ENCODE measurements around the gene GAPVD1. TPM values are rescaled to one million over a fixed set of nuclear protein-coding genes. Genes with fewer than 3 reads are reported as not detected.

GAPVD1 gene
- total RNA-seq, 1 donor from 2014 or later: 43.5 TPM

GRCh38 chr9:125346080-125346732, 84.6 kb downstream of the GAPVD1 start:
- peaks cover 15% of the 10 kb centered on the region for H3K36me3 ChIP-seq
- H3K4me3 ChIP-seq: no peak overlapping the region
- no peaks in the 10 kb centered on the region for H4K20me1 ChIP-seq (ENCODE audit: low read depth)
- H3K79me2 ChIP-seq (ENCODE audit: low read depth): no peaks in the 10 kb centered on the region
- Mint-ChIP-seq H3K4me1 (peaks cover 39% of the 10 kb centered on the region), H3K9me3 (peaks cover 8% of the 10 kb centered on the region), H3K27me3 (ENCODE audit: insufficient read depth, low read depth) (peaks cover 2% of the 10 kb centered on the region), H3K4me3 (no peak overlapping the region), H3K27ac (no peak overlapping the region), H3K36me3 (peaks cover 53% of the 10 kb centered on the region)
- no peak for DNase-seq (ENCODE audit: low spot score)
- no peak overlapping the region for H2AFZ ChIP-seq (replicated peaks)
- H3F3A ChIP-seq (ENCODE audit: low read depth): peaks cover 28% of the 10 kb centered on the region
- no peak overlapping the region for H3K9ac ChIP-seq
- H3K4me1 ChIP-seq: peaks cover 29% of the 10 kb centered on the region
- no peak overlapping the region for H3K4me2 ChIP-seq
- no peaks in the 10 kb centered on the region for H3K9me3 ChIP-seq (ENCODE audit: low read depth)
- no peaks in the 10 kb centered on the region for H3K27me3 ChIP-seq
- TF ChIP-seq EZH2 (IDR thresholded peaks at IDR 0.05): no peak
- TF ChIP-seq, protein P1, sequence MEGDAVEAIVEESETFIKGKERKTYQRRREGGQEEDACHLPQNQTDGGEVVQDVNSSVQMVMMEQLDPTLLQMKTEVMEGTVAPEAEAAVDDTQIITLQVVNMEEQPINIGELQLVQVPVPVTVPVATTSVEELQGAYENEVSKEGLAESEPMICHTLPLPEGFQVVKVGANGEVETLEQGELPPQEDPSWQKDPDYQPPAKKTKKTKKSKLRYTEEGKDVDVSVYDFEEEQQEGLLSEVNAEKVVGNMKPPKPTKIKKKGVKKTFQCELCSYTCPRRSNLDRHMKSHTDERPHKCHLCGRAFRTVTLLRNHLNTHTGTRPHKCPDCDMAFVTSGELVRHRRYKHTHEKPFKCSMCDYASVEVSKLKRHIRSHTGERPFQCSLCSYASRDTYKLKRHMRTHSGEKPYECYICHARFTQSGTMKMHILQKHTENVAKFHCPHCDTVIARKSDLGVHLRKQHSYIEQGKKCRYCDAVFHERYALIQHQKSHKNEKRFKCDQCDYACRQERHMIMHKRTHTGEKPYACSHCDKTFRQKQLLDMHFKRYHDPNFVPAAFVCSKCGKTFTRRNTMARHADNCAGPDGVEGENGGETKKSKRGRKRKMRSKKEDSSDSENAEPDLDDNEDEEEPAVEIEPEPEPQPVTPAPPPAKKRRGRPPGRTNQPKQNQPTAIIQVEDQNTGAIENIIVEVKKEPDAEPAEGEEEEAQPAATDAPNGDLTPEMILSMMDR (IDR thresholded peaks at IDR 0.05): no peak
- no peak for TF ChIP-seq EZH2phosphoT487 (IDR thresholded peaks at IDR 0.05)
- H3K27ac ChIP-seq: no peak overlapping the region

DNA sequence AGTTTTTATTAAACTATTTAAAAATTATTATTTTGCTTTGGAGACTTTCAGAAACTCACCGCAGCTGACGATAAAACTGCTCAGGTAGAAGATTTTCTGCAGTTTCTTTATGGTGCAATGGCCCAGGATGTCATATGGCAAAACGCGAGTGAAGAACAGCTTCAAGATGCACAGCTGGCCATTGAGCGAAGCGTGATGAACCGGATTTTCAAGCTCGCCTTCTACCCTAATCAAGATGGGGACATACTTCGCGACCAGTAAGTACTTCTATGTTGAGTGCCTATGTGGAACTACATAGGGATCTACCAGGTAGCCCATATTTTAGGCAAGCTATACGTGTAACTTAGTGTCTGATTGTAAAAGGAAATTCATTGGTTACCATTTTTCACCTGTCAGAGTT, 94.0 kb downstream of the GAPVD1 start:
- no peaks in the 10 kb centered on the region for H3K4me1 Mint-ChIP-seq
- H3K4me1 ChIP-seq: no peaks in the 10 kb centered on the region
- TF ChIP-seq EZH2 (IDR thresholded peaks at IDR 0.05) (no peak), EZH2phosphoT487 (IDR thresholded peaks at IDR 0.05) (no peak)
- TF ChIP-seq, protein P1 (IDR thresholded peaks at IDR 0.05): no peak
- no peak overlapping the region for H3K9ac ChIP-seq
- no peaks in the 10 kb centered on the region for H4K20me1 ChIP-seq (ENCODE audit: low read depth)
- peaks cover 11% of the 10 kb centered on the region for H3K36me3 ChIP-seq
- H3K27me3 Mint-ChIP-seq (ENCODE audit: insufficient read depth, low read depth): no peaks in the 10 kb centered on the region
- H3K4me2 ChIP-seq: no peak overlapping the region
- no peaks in the 10 kb centered on the region for H3K9me3 ChIP-seq (ENCODE audit: low read depth)
- no peak overlapping the region for H2AFZ ChIP-seq (replicated peaks)
- H3K4me3 ChIP-seq: no peak overlapping the region
- H3K36me3 Mint-ChIP-seq: peaks cover 46% of the 10 kb centered on the region
- H3K79me2 ChIP-seq (ENCODE audit: low read depth): no peaks in the 10 kb centered on the region
- peaks cover 12% of the 10 kb centered on the region for H3K9me3 Mint-ChIP-seq
- H3K27ac ChIP-seq: no peak overlapping the region
- no peak overlapping the region for H3K4me3 Mint-ChIP-seq
- no peaks in the 10 kb centered on the region for H3K27me3 ChIP-seq
- H3F3A ChIP-seq (ENCODE audit: low read depth): no peaks in the 10 kb centered on the region
- DNase-seq (ENCODE audit: low spot score): no peak
- no peak overlapping the region for H3K27ac Mint-ChIP-seq

GRCh38 chr9:125356032-125356431, 94.4 kb downstream of the GAPVD1 start:
- Histone ChIP-seq H3K4me1 (no peaks in the 10 kb centered on the region), H3K36me3 (peaks cover 7% of the 10 kb centered on the region), H2AFZ (replicated peaks) (no peak overlapping the region), H3K4me3 (no peak overlapping the region), H3F3A (ENCODE audit: low read depth) (no peaks in the 10 kb centered on the region), H3K79me2 (ENCODE audit: low read depth) (no peaks in the 10 kb centered on the region), H3K9ac (no peak overlapping the region), H3K27ac (no peak overlapping the region), H3K9me3 (ENCODE audit: low read depth) (no peaks in the 10 kb centered on the region), H3K4me2 (no peak overlapping the region), H3K27me3 (no peaks in the 10 kb centered on the region), H4K20me1 (ENCODE audit: low read depth) (no peaks in the 10 kb centered on the region)
- no peaks in the 10 kb centered on the region for H3K27me3 Mint-ChIP-seq (ENCODE audit: insufficient read depth, low read depth)
- no peak overlapping the region for H3K27ac Mint-ChIP-seq
- H3K4me1 Mint-ChIP-seq: no peaks in the 10 kb centered on the region
- DNase-seq (ENCODE audit: low spot score): no peak
- no peak overlapping the region for H3K4me3 Mint-ChIP-seq
- peaks cover 42% of the 10 kb centered on the region for H3K36me3 Mint-ChIP-seq
- TF ChIP-seq EZH2phosphoT487 (IDR thresholded peaks at IDR 0.05) (no peak), EZH2 (IDR thresholded peaks at IDR 0.05) (no peak)
- TF ChIP-seq, protein P1 (IDR thresholded peaks at IDR 0.05): no peak
- peaks cover 9% of the 10 kb centered on the region for H3K9me3 Mint-ChIP-seq
